Suprapubic skin (tissue), 4 donors: ENCODE data around the gene COMT. TPM values are rescaled to one million over a fixed set of nuclear protein-coding genes. Genes with fewer than 3 reads are reported as not detected.

Experiments
- DNase-seq, 2 donors: peaks; one replicate each; pipeline ENCODE4 v3.0.0-alpha.2; 2019; ENCODE audit warnings: low spot score in 2 of 2
- H3K27ac ChIP-seq: fragments of 200-600 bp; sonication (generic); one replicate; pipeline ENCODE4 v1.5.1; 2019
- H3K27me3 ChIP-seq: fragments of 200-600 bp; sonication (generic); one replicate; pipeline ENCODE4 v1.5.1; 2019
- H3K36me3 ChIP-seq: fragments of 200-600 bp; sonication (generic); one replicate; pipeline ENCODE4 v1.5.1; 2019
- H3K4me1 ChIP-seq: fragments of 200-600 bp; sonication (generic); one replicate; pipeline ENCODE4 v1.5.1; 2019
- H3K4me3 ChIP-seq: fragments of 200-600 bp; sonication (generic); one replicate; pipeline ENCODE4 v1.5.1; 2019; ENCODE audit warnings: mild to moderate bottlenecking
- H3K9me3 ChIP-seq: fragments of 200-600 bp; sonication (generic); one replicate; pipeline ENCODE4 v1.5.1; 2019
- EP300 ChIP-seq: sonication (generic); formaldehyde crosslinking; IDR thresholded peaks from one replicate; pipeline ENCODE4 v1.6.1; 2017; ENCODE audit warnings: antibody characterized with exemption
- POLR2A ChIP-seq, 2 donors: fragments of 450-650 bp; IDR thresholded peaks; one replicate each; pipeline ENCODE4 v1.6.1; 2017; ENCODE audit warnings: antibody characterized with exemption in 2 of 2, mild to moderate bottlenecking in 2 of 2, moderate library complexity in 2 of 2
- POLR2AphosphoS5 ChIP-seq, 3 donors: sonication (generic); formaldehyde crosslinking; IDR thresholded peaks; one replicate each; pipeline ENCODE4 v1.6.1; 2017; ENCODE audit warnings: antibody characterized with exemption in 3 of 3
- WGBS: methylation state at CpG from one replicate; pipeline ENCODE4 v1.1.5; 2018; 5-methylcytosine and 5-hydroxymethylcytosine counted together
- total RNA-seq, 4 donors: library from RNA; depleted of rRNA; stranded (reverse); fragments of >200 nt; gene quantifications; one replicate each; pipeline ENCODE4 v1.1.0, GENCODE V29; 2016
- TF ChIP-seq, protein P1 (sequence below), 2 donors: fragments of 200-600 bp in 1 of 2; fragments of 450-650 bp in 1 of 2; sonication (generic) in 1 of 2; IDR thresholded peaks; one replicate each; pipeline ENCODE4 v1.5.1; 2016 to 2019; ENCODE audit warnings: antibody characterized with exemption in 2 of 2, mild to moderate bottlenecking in 1 of 2, moderate library complexity in 1 of 2

COMT gene
- total RNA-seq, 4 donors from 2014 or later, result 206 to 293 (median 246) TPM

DNA sequence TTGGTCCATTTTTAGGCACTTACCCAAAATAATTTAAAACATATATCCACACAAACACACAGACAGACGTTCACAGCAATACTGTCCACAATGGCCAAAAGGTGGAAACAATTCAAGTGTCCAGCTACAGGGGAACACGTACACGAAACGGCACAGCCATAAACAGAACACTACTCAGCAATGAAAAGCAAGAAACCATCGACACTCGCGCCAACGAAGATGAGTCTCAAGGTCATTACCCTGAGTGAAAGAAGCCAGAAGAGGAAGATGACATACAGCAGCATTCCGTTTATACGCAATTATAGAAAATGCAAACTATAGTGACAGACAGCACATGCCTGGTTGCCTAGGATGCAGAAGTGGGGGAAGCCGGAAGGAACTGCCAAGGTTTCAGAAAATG lies 13.4 kb upstream of the COMT start:
- Histone ChIP-seq H3K27ac (no peak overlapping the region), H3K4me1 (peaks cover 11% of the 10 kb centered on the region), H3K27me3 (no peaks in the 10 kb centered on the region), H3K36me3 (peaks cover 4% of the 10 kb centered on the region), H3K4me3 (no peak overlapping the region), H3K9me3 (no peaks in the 10 kb centered on the region)
- TF ChIP-seq POLR2A (IDR thresholded peaks at IDR 0.05), result no peak
- TF ChIP-seq, protein P1, sequence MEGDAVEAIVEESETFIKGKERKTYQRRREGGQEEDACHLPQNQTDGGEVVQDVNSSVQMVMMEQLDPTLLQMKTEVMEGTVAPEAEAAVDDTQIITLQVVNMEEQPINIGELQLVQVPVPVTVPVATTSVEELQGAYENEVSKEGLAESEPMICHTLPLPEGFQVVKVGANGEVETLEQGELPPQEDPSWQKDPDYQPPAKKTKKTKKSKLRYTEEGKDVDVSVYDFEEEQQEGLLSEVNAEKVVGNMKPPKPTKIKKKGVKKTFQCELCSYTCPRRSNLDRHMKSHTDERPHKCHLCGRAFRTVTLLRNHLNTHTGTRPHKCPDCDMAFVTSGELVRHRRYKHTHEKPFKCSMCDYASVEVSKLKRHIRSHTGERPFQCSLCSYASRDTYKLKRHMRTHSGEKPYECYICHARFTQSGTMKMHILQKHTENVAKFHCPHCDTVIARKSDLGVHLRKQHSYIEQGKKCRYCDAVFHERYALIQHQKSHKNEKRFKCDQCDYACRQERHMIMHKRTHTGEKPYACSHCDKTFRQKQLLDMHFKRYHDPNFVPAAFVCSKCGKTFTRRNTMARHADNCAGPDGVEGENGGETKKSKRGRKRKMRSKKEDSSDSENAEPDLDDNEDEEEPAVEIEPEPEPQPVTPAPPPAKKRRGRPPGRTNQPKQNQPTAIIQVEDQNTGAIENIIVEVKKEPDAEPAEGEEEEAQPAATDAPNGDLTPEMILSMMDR (IDR thresholded peaks at IDR 0.05), result no peak
- TF ChIP-seq EP300, result no peak
- TF ChIP-seq POLR2AphosphoS5 (IDR thresholded peaks at IDR 0.05), result no peak
- 93% methylated on average over 11 of the region's 11 CpGs for WGBS
- DNase-seq, result no peak

GRCh38 chr22:19929586-19930550 lies 11.7 kb upstream of the COMT start:
- Histone ChIP-seq H3K4me1 (peaks cover 12% of the 10 kb centered on the region), H3K9me3 (no peaks in the 10 kb centered on the region), H3K27ac (no peak overlapping the region), H3K27me3 (no peaks in the 10 kb centered on the region), H3K36me3 (peaks cover 4% of the 10 kb centered on the region), H3K4me3 (no peak overlapping the region)
- 91% methylated on average over 21 of the region's 21 CpGs for WGBS
- DNase-seq, result no peak
- TF ChIP-seq, protein P1 (IDR thresholded peaks at IDR 0.05), result no peak
- TF ChIP-seq POLR2A (IDR thresholded peaks at IDR 0.05) (no peak), EP300 (no peak), POLR2AphosphoS5 (IDR thresholded peaks at IDR 0.05) (no peak)

DNA sequence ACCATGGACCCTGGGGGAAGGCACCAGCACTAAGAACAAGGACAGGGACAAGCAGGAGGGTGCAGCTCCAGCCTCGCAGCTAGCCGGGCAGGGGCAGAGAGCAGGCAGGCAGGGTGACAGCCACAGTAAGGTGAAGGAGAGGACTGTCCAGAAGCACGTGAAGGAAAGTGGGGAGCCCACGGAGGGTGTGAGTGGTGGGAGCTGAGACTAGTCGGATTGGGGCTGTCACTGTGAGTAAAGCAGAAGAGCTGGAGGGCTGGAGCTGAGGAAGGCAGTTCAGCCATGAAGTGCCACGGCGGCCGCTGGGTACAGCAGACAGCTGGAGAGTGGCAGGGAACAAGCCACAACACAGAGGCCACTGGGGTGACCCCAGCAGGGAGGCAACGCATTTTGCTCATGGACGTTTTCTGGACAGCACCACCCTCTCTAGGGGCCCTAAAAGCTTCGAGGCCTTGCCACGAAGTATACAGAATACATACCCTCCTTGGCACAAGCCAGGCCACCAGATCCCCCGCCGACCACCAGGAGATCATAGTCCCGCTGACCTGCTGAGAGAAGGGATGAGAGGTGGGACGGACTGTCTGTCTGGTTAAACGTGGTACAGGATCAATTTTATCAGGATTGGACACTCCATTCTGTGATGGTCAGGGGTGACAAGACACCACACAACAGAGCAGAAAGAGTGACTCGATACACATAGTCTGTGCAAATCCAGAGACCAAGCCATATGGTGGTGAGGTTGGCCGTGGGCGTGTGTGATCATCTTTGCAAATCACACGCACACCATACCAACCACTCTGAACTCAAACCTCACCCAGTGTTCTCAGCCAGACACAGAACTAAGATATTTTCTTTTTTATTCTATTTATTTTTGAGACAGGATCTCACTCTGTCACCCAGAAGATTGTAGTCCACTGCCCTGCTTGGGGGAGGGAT lies 10.8 kb upstream of the COMT start:
- Histone ChIP-seq H3K36me3 (peaks cover 4% of the 10 kb centered on the region), H3K4me1 (peaks cover 12% of the 10 kb centered on the region), H3K27me3 (no peaks in the 10 kb centered on the region), H3K27ac (no peak overlapping the region), H3K4me3 (no peak overlapping the region), H3K9me3 (no peaks in the 10 kb centered on the region)
- no peak for DNase-seq
- WGBS, result 92% methylated on average over 21 of the region's 21 CpGs
- no peak for TF ChIP-seq POLR2AphosphoS5 (IDR thresholded peaks at IDR 0.05)
- TF ChIP-seq EP300, result no peak
- TF ChIP-seq POLR2A (IDR thresholded peaks at IDR 0.05), result no peak
- TF ChIP-seq, protein P1 (IDR thresholded peaks at IDR 0.05), result no peak

DNA sequence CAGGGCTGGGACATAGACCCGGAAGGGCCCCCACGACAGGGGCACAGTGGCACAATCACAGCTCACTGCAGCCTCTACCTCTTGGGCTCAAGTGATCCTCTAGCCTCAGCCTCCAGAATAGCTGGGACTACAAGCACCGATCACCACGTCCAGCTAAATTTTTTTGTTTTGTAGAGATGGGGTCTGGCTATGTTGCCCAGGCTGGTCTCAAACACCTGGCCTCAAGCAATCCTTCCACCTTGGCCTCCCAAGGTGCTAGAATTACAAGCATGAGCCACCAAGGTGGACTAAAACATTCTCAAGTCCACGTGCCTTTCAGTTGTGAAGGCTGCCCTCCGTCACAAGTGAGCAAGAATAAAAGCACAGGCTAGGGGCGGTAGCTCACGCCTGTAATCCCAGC lies 10.1 kb upstream of the COMT start:
- TF ChIP-seq, protein P1 (IDR thresholded peaks at IDR 0.05), result no peak
- TF ChIP-seq POLR2A (IDR thresholded peaks at IDR 0.05), result no peak
- TF ChIP-seq EP300, result no peak
- peaks cover 4% of the 10 kb centered on the region for H3K36me3 ChIP-seq
- H3K9me3 ChIP-seq, result no peaks in the 10 kb centered on the region
- H3K27ac ChIP-seq, result no peak overlapping the region
- DNase-seq, result no peak
- over 99% methylated on average over 8 of the region's 8 CpGs for WGBS
- H3K27me3 ChIP-seq, result no peaks in the 10 kb centered on the region
- H3K4me3 ChIP-seq, result no peak overlapping the region
- peaks cover 12% of the 10 kb centered on the region for H3K4me1 ChIP-seq
